GM21529 (cell line): Measurements from ENCODE around the gene RPH3AL.
"Not testable (repeated sequence)": the region's sequence is repeated elsewhere in the genome, so short reads cannot be mapped to it uniquely, and the experiment has no call there.

Experiments
- ATAC-seq: cut with Tn5 transposase; IDR thresholded peaks from one replicate; pipeline ENCODE4 v1.9.1; 2021; ENCODE audit not compliant: unreplicated experiment

The RPH3AL gene

DNA sequence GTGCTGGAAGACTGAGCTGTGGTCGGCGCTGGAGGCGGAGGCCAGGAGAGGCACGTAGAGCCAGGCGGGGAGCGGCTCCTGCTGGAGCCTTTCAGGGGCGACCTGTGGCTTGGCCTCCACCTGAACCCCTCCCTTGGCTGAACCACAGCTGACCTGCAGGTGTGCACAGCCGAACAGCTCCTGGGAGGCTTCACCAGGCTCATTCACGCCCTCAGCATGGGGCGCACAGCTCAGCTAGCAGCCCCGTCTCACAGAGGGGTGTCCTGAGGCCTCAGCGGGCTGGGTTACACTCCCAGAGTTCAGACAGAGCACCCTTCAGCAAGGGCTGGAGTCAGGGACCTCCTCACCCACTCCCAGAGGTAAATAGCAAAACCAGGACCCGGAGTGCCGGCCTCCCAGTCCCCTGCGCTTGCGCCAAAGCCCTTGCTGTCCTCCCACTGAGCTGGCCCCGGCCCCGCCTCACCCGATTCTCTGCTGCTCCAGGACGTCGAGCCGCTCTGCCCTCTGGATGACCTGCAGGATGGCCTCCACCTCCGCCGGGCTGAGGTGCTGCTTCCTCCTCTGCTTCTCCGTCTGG lies 31.7 kb downstream of the RPH3AL start:
- ATAC-seq: no peak

- no peak for ATAC-seq
Observed at GRCh38 chr17:320139-320538, 32.5 kb downstream of the RPH3AL start.

DNA sequence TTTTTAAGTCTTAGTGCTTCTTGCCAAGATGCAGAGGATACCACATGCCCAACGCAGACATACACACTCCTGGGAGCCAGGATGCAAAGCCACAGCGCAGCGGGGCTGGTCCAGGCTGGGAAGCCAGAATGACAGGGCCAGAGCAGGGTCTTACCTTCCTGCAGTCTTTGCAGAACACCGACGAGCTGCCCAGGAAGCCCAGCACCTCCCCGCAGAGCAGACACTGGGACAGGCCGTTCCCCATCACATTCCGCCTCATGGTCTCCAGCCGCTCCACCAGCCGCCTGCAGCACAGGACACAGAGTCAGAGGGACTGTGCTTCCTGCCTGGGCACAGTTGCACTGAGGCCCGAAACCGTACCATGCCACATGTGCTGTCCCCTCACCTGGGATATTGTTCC lies 33.3 kb downstream of the RPH3AL start:
- ATAC-seq: no peak

DNA sequence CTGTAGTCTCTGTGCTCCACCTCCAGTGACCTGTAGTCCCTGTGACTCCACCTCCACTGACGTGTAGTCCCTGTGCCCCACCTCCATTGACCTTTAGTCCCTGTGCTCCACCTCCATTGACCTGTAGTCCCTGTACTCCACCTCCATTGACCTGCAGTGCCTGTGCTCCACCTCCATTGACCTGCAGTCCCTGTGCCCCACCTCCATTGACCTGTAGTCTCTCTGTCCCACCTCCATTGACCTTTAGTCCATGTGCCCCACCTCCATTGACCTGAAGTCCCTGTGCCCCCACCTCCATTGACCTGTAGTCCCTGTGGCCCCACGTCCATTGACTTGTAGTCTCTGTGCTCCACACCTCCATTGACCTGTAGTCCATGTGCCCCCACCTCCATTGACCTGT lies 35.5 kb downstream of the RPH3AL start:
- not testable (repeated sequence) for ATAC-seq

GRCh38 chr17:315399-315798 lies 37.2 kb downstream of the RPH3AL start:
- ATAC-seq: not testable (repeated sequence)

GRCh38 chr17:314614-314944 lies 38.0 kb downstream of the RPH3AL start:
- ATAC-seq: not testable (repeated sequence)

GRCh38 chr17:313911-314613 lies 38.5 kb downstream of the RPH3AL start:
- ATAC-seq: no peak

DNA sequence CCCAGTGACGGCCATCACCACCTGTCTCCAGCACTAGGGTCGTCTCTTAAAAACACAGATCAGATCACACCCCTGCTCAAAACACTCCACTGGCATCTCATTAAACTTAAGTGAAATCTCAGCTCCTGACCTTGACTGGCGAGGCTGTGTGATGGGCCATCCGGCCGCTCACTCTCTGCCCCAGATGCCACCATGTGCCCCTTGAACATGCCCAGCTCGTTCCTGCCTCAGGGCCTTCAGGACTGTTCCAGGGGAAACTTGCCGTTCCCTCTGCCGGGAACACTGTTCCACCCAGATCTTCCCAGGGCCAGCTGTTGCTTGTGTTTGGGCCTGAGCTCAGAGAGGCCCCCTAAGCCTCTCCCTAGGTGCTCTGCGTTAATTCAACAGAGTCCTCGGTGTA lies 39.4 kb downstream of the RPH3AL start:
- ATAC-seq: no peak

DNA sequence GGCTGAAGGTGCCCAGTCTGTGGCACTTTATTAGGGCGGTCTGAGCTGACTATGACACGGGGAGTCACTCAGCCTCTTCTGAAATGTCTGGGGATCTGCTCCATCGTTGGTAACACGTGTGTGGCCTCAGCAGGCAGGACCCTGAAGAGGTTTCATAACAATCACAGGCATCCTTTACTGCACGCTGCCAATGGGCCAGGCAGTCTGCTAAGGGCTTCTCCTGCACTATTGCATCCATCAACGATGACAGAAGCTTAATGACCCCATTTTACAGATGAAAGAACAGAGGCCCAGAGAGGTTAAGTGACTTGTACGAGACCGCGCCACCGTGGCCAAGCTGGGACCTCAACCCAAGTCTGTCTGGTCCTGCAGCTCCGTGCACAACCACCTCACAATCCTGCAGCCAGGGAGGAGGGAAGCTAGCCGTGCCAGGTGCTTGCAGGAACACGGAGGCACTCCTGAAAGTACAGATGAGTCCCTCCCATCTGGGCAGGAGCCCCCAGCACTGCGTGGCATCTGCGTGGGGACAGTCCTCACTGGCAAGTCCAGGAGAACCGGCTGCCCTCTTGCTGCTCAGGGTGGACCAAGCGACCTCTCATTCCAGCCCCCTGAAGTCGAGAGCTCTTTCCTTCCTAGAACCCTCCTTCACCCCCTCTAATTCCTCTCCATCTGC lies 40.0 kb downstream of the RPH3AL start:
- no peak for ATAC-seq

DNA sequence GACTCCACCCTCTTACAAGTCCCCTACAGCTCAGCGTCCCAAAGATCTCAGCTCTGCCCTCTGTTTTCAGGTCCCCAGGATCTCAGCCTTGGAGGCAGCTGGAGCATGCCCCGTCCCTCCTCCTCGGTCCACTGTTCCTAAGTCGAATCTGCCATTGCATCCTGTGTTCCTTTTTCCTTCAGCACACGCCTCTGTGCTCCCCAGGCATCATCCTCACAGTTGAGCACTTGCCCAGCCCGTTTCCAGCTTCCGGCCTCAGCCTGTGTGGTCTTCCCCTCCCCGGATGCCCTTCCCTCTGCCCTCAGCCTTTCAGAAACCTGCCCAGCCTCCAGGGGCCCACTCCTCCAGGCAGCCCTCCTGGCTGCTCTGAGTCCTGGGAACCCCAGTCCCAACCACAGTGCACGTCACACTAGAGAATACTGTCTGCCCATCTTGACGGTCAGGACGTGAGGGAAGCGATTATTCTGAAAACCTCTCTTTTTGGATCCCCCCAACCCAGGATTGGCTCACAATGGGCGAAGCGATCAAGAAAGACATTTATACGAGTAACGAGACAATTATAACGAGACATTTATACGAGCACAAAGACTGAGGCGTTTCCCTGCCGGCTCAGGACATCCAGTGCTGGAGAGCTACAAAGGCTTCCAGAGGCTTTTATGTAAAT lies 41.4 kb downstream of the RPH3AL start:
- no peak for ATAC-seq

- no peak for ATAC-seq
Observed at GRCh38 chr17:310111-311010, 42.2 kb downstream of the RPH3AL start.

DNA sequence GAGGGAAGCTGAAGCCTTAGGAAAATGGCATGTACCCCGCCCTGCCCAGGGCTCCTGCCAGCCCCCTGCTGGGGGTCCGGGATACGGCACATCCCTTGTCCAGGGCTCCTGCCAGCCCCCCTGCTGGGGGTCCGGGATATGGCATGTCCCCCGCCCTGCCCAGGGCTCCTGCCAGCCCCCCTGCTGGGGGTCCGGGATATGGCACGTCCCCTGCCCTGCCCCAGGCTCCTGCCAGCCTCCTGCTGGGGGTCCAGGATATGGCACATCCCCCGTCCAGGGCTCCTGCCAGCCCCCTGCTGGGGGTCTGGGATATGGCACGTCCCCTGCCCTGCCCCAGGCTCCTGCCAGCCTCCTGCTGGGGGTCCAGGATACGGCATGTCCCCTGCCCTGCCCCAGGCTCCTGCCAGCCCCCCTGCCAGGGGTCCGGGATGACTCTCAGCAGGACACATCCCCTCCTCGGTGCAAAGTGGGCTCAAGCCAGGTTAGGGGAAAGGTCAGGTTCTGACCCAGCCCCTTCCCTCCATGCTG lies 43.2 kb downstream of the RPH3AL start:
- no peak for ATAC-seq

- no peak for ATAC-seq
Observed at GRCh38 chr17:307741-308507, 44.7 kb downstream of the RPH3AL start.

DNA sequence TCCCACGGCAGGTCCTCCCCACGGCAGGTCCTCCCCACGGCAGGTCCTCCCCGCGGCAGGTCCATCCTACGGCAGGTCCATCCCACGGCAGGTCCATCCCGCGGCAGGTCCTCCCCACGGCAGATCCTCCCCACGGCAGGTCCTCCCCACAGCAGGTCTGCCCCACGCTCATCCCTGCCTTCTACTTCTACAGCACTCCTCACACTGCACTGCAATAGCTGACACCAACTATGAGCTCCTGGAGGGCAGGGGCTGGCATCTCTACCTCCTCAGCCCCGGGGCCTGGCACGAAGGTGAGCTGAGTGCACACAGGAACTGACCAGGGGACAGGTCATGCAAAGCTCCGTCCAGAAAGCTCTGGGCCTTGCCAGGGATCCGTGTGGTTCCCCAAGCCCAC lies 45.3 kb downstream of the RPH3AL start:
- no peak for ATAC-seq

GRCh38 chr17:306536-307294 lies 45.9 kb downstream of the RPH3AL start:
- no peak for ATAC-seq

DNA sequence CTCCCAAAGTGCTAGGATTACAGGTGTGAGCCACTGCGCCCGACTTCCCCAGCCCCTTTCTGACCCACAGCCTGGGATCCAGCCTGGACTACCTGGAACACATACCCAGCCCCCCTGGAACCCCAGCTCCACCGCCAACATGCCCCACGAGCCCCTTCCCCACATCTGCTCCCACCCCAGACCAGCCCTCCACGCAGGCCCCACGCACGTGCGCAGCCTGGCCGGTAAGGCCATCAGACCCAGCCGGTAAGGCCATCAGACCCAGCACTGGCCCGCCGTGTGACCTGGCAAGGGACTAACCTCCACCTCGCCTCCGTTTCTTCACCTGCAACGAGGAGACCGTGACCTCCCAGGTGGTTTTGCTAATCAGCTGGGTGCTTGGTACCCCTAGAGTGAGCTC lies 46.5 kb downstream of the RPH3AL start:
- no peak for ATAC-seq

GRCh38 chr17:305090-305976 lies 47.3 kb downstream of the RPH3AL start:
- ATAC-seq: no peak

DNA sequence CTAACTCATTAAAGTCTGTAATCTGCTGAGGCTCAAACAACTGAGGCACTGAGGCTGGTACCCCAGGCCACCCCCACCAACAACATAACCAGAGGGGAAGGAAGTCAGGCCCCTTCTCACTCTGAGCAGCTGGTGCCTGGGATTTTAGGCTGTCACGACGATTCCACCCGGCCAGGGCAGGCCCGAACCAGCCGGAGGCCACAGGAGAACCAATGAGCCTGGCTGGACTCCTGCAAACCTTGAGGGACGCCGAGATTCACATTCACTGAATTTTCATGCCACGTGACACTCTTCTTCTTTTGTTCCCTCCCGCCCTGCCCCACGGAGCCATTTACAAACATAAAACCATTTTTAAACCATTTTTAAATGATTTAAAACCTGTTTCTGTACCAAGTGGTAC lies 48.1 kb downstream of the RPH3AL start:
- ATAC-seq: no peak
